H9 (cell line): ENCODE data around the gene CYP21A2. TPM values are rescaled to one million over a fixed set of nuclear protein-coding genes. Genes with fewer than 3 reads are reported as not detected.

Source experiments
- DNase-seq: peaks from one replicate; pipeline ENCODE4 v3.0.0-alpha.2; 2017
- H2AFZ ChIP-seq: one replicate; pipeline ENCODE4 v1.6.1; 2013; ENCODE audit warnings: mild to moderate bottlenecking, low read length, control low read depth, moderate library complexity
- H2AK5ac ChIP-seq: 2 replicates; pipeline ENCODE4 v1.6.1; 2013; ENCODE audit warnings: low read length, control low read depth, mixed read lengths; ENCODE audit not compliant: insufficient read length
- H2BK120ac ChIP-seq: one replicate; pipeline ENCODE4 v1.6.1; 2013; ENCODE audit warnings: low read depth, mild to moderate bottlenecking, low read length, control low read depth, inconsistent platforms; ENCODE audit not compliant: poor library complexity, severe bottlenecking
- H2BK12ac ChIP-seq: 2 replicates; pipeline ENCODE4 v1.6.1; 2013; ENCODE audit warnings: low read length, control low read depth, mixed read lengths, low read depth; ENCODE audit not compliant: insufficient read length
- H2BK15ac ChIP-seq: 2 replicates; pipeline ENCODE4 v1.6.1; 2013; ENCODE audit warnings: low read depth, low read length, control low read depth
- H2BK20ac ChIP-seq: one replicate; pipeline ENCODE4 v1.6.1; 2013; ENCODE audit warnings: low read depth, mild to moderate bottlenecking, low read length, control low read depth, inconsistent platforms; ENCODE audit not compliant: poor library complexity, severe bottlenecking
- H2BK5ac ChIP-seq: 2 replicates; pipeline ENCODE4 v1.6.1; 2013; ENCODE audit warnings: low read length, control low read depth, mixed read lengths; ENCODE audit not compliant: insufficient read length
- H3K14ac ChIP-seq: 2 replicates; pipeline ENCODE4 v1.6.1; 2013; ENCODE audit warnings: low read length, control low read depth; ENCODE audit not compliant: insufficient read depth
- H3K18ac ChIP-seq: 2 replicates; pipeline ENCODE4 v1.6.1; 2013; ENCODE audit warnings: low read depth, mild to moderate bottlenecking, mixed read lengths, low read length, control low read depth; ENCODE audit not compliant: insufficient read length
- H3K23ac ChIP-seq: 2 replicates; pipeline ENCODE4 v1.6.1; 2013; ENCODE audit warnings: low read length, control low read depth, mixed read lengths, low read depth; ENCODE audit not compliant: insufficient read length
- H3K23me2 ChIP-seq: 2 replicates; pipeline ENCODE4 v1.6.1; 2013; ENCODE audit warnings: low read depth, mild to moderate bottlenecking, mixed read lengths, low read length, control low read depth; ENCODE audit not compliant: insufficient read length, poor library complexity, severe bottlenecking
- H3K27ac ChIP-seq: 2 replicates; pipeline ENCODE4 v1.5.1; 2013; ENCODE audit warnings: low read length, control low read depth, mixed read lengths, low read depth; ENCODE audit not compliant: insufficient read length
- H3K27me3 ChIP-seq: 2 replicates; pipeline ENCODE4 v1.6.1; 2013; ENCODE audit warnings: low read length, control low read depth, inconsistent platforms; ENCODE audit not compliant: insufficient read depth
- H3K4ac ChIP-seq: 2 replicates; pipeline ENCODE4 v1.6.1; 2013; ENCODE audit warnings: low read depth, mild to moderate bottlenecking, control low read depth, inconsistent platforms, low read length, moderate library complexity
- H3K4me1 ChIP-seq: 2 replicates; pipeline ENCODE4 v1.6.1; 2013; ENCODE audit warnings: low read length, control low read depth, inconsistent platforms; ENCODE audit not compliant: insufficient read depth
- H3K4me2 ChIP-seq: 2 replicates; pipeline ENCODE4 v1.6.1; 2013; ENCODE audit warnings: low read length, control low read depth, mixed read lengths; ENCODE audit not compliant: insufficient read length, insufficient read depth
- H3K56ac ChIP-seq: 2 replicates; pipeline ENCODE4 v1.6.1; 2013; ENCODE audit warnings: low read depth, mild to moderate bottlenecking, mixed read lengths, low read length, control low read depth; ENCODE audit not compliant: insufficient read length
- H3K79me1 ChIP-seq: 2 replicates; pipeline ENCODE4 v1.6.1; 2013; ENCODE audit warnings: low read depth, mild to moderate bottlenecking, moderate library complexity, low read length, control low read depth, inconsistent platforms; ENCODE audit not compliant: insufficient read depth, poor library complexity, severe bottlenecking
- H3K79me2 ChIP-seq: 2 replicates; pipeline ENCODE4 v1.6.1; 2013; ENCODE audit warnings: low read length, control low read depth, inconsistent platforms; ENCODE audit not compliant: insufficient read depth
- H3K9ac ChIP-seq: 2 replicates; pipeline ENCODE4 v1.6.1; 2013; ENCODE audit warnings: low read length, control low read depth, mixed read lengths; ENCODE audit not compliant: insufficient read length; ENCODE audit errors: extremely low read depth
- H3K9me3 ChIP-seq: one replicate; pipeline ENCODE4 v1.6.1; 2013; ENCODE audit warnings: low read depth, low read length, inconsistent platforms; ENCODE audit not compliant: control insufficient read depth
- H3T11ph ChIP-seq: one replicate; pipeline ENCODE4 v1.6.1; 2013; ENCODE audit warnings: mild to moderate bottlenecking, low read length, control low read depth, inconsistent platforms
- H4K20me1 ChIP-seq: one replicate; pipeline ENCODE4 v1.6.1; 2013; ENCODE audit not compliant: control insufficient read depth, insufficient read length, insufficient read depth
- H4K5ac ChIP-seq: 2 replicates; pipeline ENCODE4 v1.6.1; 2013; ENCODE audit warnings: low read depth, mild to moderate bottlenecking, mixed read lengths, low read length, control low read depth; ENCODE audit not compliant: insufficient read length
- H4K8ac ChIP-seq: replicated peaks from 2 replicates; pipeline ENCODE4 v1.6.1; 2013; ENCODE audit warnings: low read length, control low read depth, mixed read lengths, low read depth; ENCODE audit not compliant: insufficient read length
- H4K91ac ChIP-seq: 2 replicates; pipeline ENCODE4 v1.6.1; 2013; ENCODE audit warnings: low read depth, mild to moderate bottlenecking, moderate library complexity, mixed read lengths, low read length, control low read depth; ENCODE audit not compliant: insufficient read length
- H3K27ac Mint-ChIP-seq, 3 experiments: 2 replicates in 2 of 3; 3 replicates in 1 of 3; pipeline ENCODE4 v1.8.0; 2020 to 2021; ENCODE audit warnings: mixed read lengths in 3 of 3, mild to moderate bottlenecking in 1 of 3, moderate library complexity in 1 of 3
- H3K27me3 Mint-ChIP-seq: 2 replicates; pipeline ENCODE4 v1.8.0; 2021; ENCODE audit warnings: low read depth, mild to moderate bottlenecking, moderate library complexity, mixed read lengths
- H3K36me3 Mint-ChIP-seq, 3 experiments: 2 replicates in 2 of 3; 3 replicates in 1 of 3; pipeline ENCODE4 v1.8.0; 2020 to 2021; ENCODE audit warnings: low read depth in 3 of 3, mixed read lengths in 3 of 3; ENCODE audit not compliant: insufficient read depth in 1 of 3
- H3K4me1 Mint-ChIP-seq, 2 experiments: 2 replicates each; pipeline ENCODE4 v1.8.0; 2020; ENCODE audit warnings: mixed read lengths in 2 of 2
- H3K4me3 Mint-ChIP-seq, 2 experiments: 2 replicates in 1 of 2; 3 replicates in 1 of 2; pipeline ENCODE4 v1.8.0; 2020 to 2021; ENCODE audit warnings: mild to moderate bottlenecking in 2 of 2, mixed read lengths in 2 of 2, moderate library complexity in 1 of 2
- H3K9me3 Mint-ChIP-seq, 2 experiments: 2 replicates in 1 of 2; 3 replicates in 1 of 2; pipeline ENCODE4 v1.8.0; 2020; ENCODE audit warnings: mild to moderate bottlenecking in 2 of 2, mixed read lengths in 2 of 2, moderate library complexity in 1 of 2
- CTCF ChIP-seq: fragments of 200-600 bp; sonication (generic); conservative IDR thresholded peaks from 3 replicates; pipeline ENCODE4 v1.8.0; 2021; ENCODE audit warnings: antibody characterized with exemption, mild to moderate bottlenecking
- WGBS: extraction: QIAGEN DNeasy Blood & Tissue Kit; methylation state at CpG from one replicate; pipeline ENCODE4 v1.1.7; 2013; ENCODE audit warnings: missing lambda C conversion rate, low lambda C conversion rate, mixed read lengths; ENCODE audit not compliant: insufficient read length; ENCODE audit errors: extremely low coverage; 5-methylcytosine and 5-hydroxymethylcytosine counted together
- total RNA-seq: library from RNA; stranded (reverse); gene quantifications from 2 replicates; pipeline ENCODE4 v1.2.1, GENCODE V29; 2021

The CYP21A2 gene
- total RNA-seq, 1 experiment from 2014 or later = not detected

GRCh38 chr6:32070814-32071543, 32.8 kb downstream of the CYP21A2 start:
- peak overlapping the region in 2 of 3 experiments; percentile 11 to 50; a peak in 2 of 7 replicates for H3K27ac Mint-ChIP-seq
- H2AFZ ChIP-seq = no peak overlapping the region
- no peak overlapping the region for H2BK120ac ChIP-seq

More at GRCh38 chr6:32070814-32071543, 32.8 kb downstream of the CYP21A2 start:
- Histone ChIP-seq H3K27ac (no peak overlapping the region), H3K27me3 (no peaks in the 10 kb centered on the region), H4K8ac (no peak overlapping the region), H3K56ac (no peak overlapping the region), H3K14ac (no peak overlapping the region; the same call in 1 of the 2 replicates), H2BK15ac (no peak overlapping the region; the same call in 1 of the 2 replicates), H3K18ac (no peak overlapping the region), H3K9ac (no peak overlapping the region), H3K4me1 (no peaks in the 10 kb centered on the region), H2BK5ac (no peak overlapping the region), H2AK5ac (no peak overlapping the region), H4K91ac (no peak overlapping the region), H3K9me3 (no peaks in the 10 kb centered on the region), H3K79me1 (no peaks in the 10 kb centered on the region), H4K20me1 (no peaks in the 10 kb centered on the region), H3K4ac (no peak overlapping the region), H3K79me2 (no peaks in the 10 kb centered on the region), H3K23ac (no peak overlapping the region), H3K23me2 (no peaks in the 10 kb centered on the region), H4K5ac (no peak overlapping the region), H2BK12ac (no peak overlapping the region), H3K4me2 (no peak overlapping the region), H3T11ph (no peak overlapping the region), H2BK20ac (no peak overlapping the region)
- no peaks in the 10 kb centered on the region for H3K9me3 Mint-ChIP-seq
- no peak for TF ChIP-seq CTCF
- DNase-seq = no peak
- no CpG with 5 or more reads among the region's 16 CpGs for WGBS
- H3K4me1 Mint-ChIP-seq = peaks cover 24 to 29% of the 10 kb centered on the region in 2 experiments
- H3K27me3 Mint-ChIP-seq = peaks cover 8% of the 10 kb centered on the region
- no peaks in the 10 kb centered on the region for H3K36me3 Mint-ChIP-seq
- peak overlapping the region in 1 of 2 experiments; percentile 47; a peak in 2 of 5 replicates for H3K4me3 Mint-ChIP-seq
